ENCODE results near the gene PRSS2. TPM values are rescaled to one million over a fixed set of nuclear protein-coding genes. Genes with fewer than 3 reads are reported as not detected.
"Not testable (repeated sequence)": the region's sequence is repeated elsewhere in the genome, so short reads cannot be mapped to it uniquely, and the experiment has no call there.

PRSS2 gene
- total RNA-seq, 1 donor from 2014 or later: not detected

GRCh38 chr7:142767451-142767850, 3.3 kb upstream of the PRSS2 start:
- Mint-ChIP-seq H3K4me3 (no peak overlapping the region), H3K27me3 (ENCODE audit: low read depth) (peaks cover 40% of the 10 kb centered on the region), H3K27ac (ENCODE audit: unreplicated experiment) (no peak overlapping the region), H3K4me1 (no peaks in the 10 kb centered on the region), H3K36me3 (ENCODE audit: low read depth) (no peaks in the 10 kb centered on the region), H3K9me3 (peaks cover 2% of the 10 kb centered on the region)
- DNase-seq (ENCODE audit: low read depth, low spot score): no peak
- TF ChIP-seq CTCF (conservative IDR thresholded peaks at IDR 0.05): no peak

GRCh38 chr7:142767861-142768260, 2.9 kb upstream of the PRSS2 start:
- H3K27ac Mint-ChIP-seq (ENCODE audit: unreplicated experiment): no peak overlapping the region
- peaks cover 2% of the 10 kb centered on the region for H3K9me3 Mint-ChIP-seq
- no peaks in the 10 kb centered on the region for H3K4me1 Mint-ChIP-seq
- no peak for DNase-seq (ENCODE audit: low read depth, low spot score)
- TF ChIP-seq CTCF (conservative IDR thresholded peaks at IDR 0.05): no peak
- H3K36me3 Mint-ChIP-seq (ENCODE audit: low read depth): no peaks in the 10 kb centered on the region
- H3K27me3 Mint-ChIP-seq (ENCODE audit: low read depth): peaks cover 40% of the 10 kb centered on the region
- H3K4me3 Mint-ChIP-seq: no peak overlapping the region

- peaks cover 47% of the 10 kb centered on the region for H3K27me3 Mint-ChIP-seq (ENCODE audit: low read depth)
- not testable (repeated sequence) for H3K4me3 Mint-ChIP-seq; DNase-seq (ENCODE audit: low read depth, low spot score); H3K27ac Mint-ChIP-seq (ENCODE audit: unreplicated experiment); H3K36me3 Mint-ChIP-seq (ENCODE audit: low read depth); H3K9me3 Mint-ChIP-seq; H3K4me1 Mint-ChIP-seq
Measured at GRCh38 chr7:142768885-142769284, 1.9 kb upstream of the PRSS2 start.

- H3K27me3 Mint-ChIP-seq (ENCODE audit: low read depth): peaks cover 60% of the 10 kb centered on the region
- TF ChIP-seq CTCF (conservative IDR thresholded peaks at IDR 0.05): no peak
- no peak overlapping the region for H3K4me3 Mint-ChIP-seq
- no peak for DNase-seq (ENCODE audit: low read depth, low spot score)
- H3K4me1 Mint-ChIP-seq: no peaks in the 10 kb centered on the region
- H3K36me3 Mint-ChIP-seq (ENCODE audit: low read depth): no peaks in the 10 kb centered on the region
- peaks cover 2% of the 10 kb centered on the region for H3K9me3 Mint-ChIP-seq
- H3K27ac Mint-ChIP-seq (ENCODE audit: unreplicated experiment): no peak overlapping the region
Measured at GRCh38 chr7:142771353-142771723, 568 bp downstream of the PRSS2 start.

GRCh38 chr7:142772051-142772450, 1.3 kb downstream of the PRSS2 start:
- Mint-ChIP-seq H3K36me3 (ENCODE audit: low read depth) (no peaks in the 10 kb centered on the region), H3K27ac (ENCODE audit: unreplicated experiment) (no peak overlapping the region), H3K9me3 (peaks cover 2% of the 10 kb centered on the region), H3K4me1 (no peaks in the 10 kb centered on the region), H3K4me3 (no peak overlapping the region), H3K27me3 (ENCODE audit: low read depth) (peaks cover 60% of the 10 kb centered on the region)
- no peak for TF ChIP-seq CTCF (conservative IDR thresholded peaks at IDR 0.05)
- DNase-seq (ENCODE audit: low read depth, low spot score): no peak

- no peaks in the 10 kb centered on the region for H3K36me3 Mint-ChIP-seq (ENCODE audit: low read depth)
- H3K4me3 Mint-ChIP-seq: no peak overlapping the region
- no peaks in the 10 kb centered on the region for H3K4me1 Mint-ChIP-seq
- DNase-seq (ENCODE audit: low read depth, low spot score): no peak
- peaks cover 5% of the 10 kb centered on the region for H3K9me3 Mint-ChIP-seq
- no peak for TF ChIP-seq CTCF (conservative IDR thresholded peaks at IDR 0.05)
- H3K27ac Mint-ChIP-seq (ENCODE audit: unreplicated experiment): no peak overlapping the region
- H3K27me3 Mint-ChIP-seq (ENCODE audit: low read depth): peaks cover 55% of the 10 kb centered on the region
Measured at GRCh38 chr7:142772673-142773072, 1.9 kb downstream of the PRSS2 start.

All from neural crest cell (in vitro differentiated cells).